Liver (tissue), 9 donors: ENCODE measurements around the gene SUN2. TPM values are rescaled to one million over a fixed set of nuclear protein-coding genes. Genes with fewer than 3 reads are reported as not detected.
A peak's percentile ranks its signal among the peaks of the same experiment; 100 is the strongest.

Source experiments
- DNase-seq: peaks from one replicate; pipeline ENCODE4 v3.0.0-alpha.2; 2017; ENCODE audit warnings: low spot score
- H3K27ac ChIP-seq, 2 donors: one replicate each; pipeline ENCODE4 v1.7.0; 2013; ENCODE audit warnings: inconsistent platforms in 2 of 2, low read length in 2 of 2, control low read depth in 1 of 2, low read depth in 1 of 2, mild to moderate bottlenecking in 1 of 2
- H3K27me3 ChIP-seq, 4 donors: one replicate each; pipeline versions ENCODE4 v1.6.1 to v1.7.0; 2013; ENCODE audit warnings: low read length in 3 of 4, inconsistent platforms in 1 of 4, mild to moderate bottlenecking in 1 of 4, moderate library complexity in 1 of 4; ENCODE audit not compliant: control insufficient read depth in 4 of 4, insufficient read depth in 4 of 4
- H3K36me3 ChIP-seq, 4 donors: one replicate each; pipeline versions ENCODE4 v1.6.1 to v1.7.0; 2013; ENCODE audit warnings: low read length in 3 of 4, mild to moderate bottlenecking in 3 of 4, low read depth in 1 of 4, moderate library complexity in 1 of 4; ENCODE audit not compliant: control insufficient read depth in 4 of 4, insufficient read depth in 3 of 4
- H3K4me1 ChIP-seq, 4 donors: one replicate each; pipeline versions ENCODE4 v1.6.1 to v1.7.0; 2013; ENCODE audit warnings: low read length in 3 of 4, mild to moderate bottlenecking in 3 of 4, moderate library complexity in 1 of 4; ENCODE audit not compliant: control insufficient read depth in 4 of 4, insufficient read depth in 4 of 4
- H3K4me3 ChIP-seq, 3 donors: one replicate each; pipeline versions ENCODE4 v1.6.1 to v1.7.0; 2013; ENCODE audit warnings: low read length in 3 of 3, control low read depth in 1 of 3, low read depth in 1 of 3, mild to moderate bottlenecking in 1 of 3
- H3K9ac ChIP-seq, 2 donors: one replicate each; pipeline ENCODE4 v1.7.0; 2013; ENCODE audit warnings: low read length in 2 of 2, mild to moderate bottlenecking in 2 of 2, moderate library complexity in 2 of 2, control low read depth in 1 of 2, low read depth in 1 of 2
- H3K9me3 ChIP-seq, 4 donors: one replicate each; pipeline versions ENCODE4 v1.6.1 to v1.7.0; 2013; ENCODE audit warnings: low read length in 3 of 4; ENCODE audit not compliant: control insufficient read depth in 4 of 4
- ATF3 ChIP-seq: IDR thresholded peaks from 2 replicates; pipeline ENCODE4 v1.6.1; 2016; ENCODE audit warnings: antibody characterized with exemption
- CTCF ChIP-seq: fragments of 150-350 bp; IDR thresholded peaks from 2 replicates; pipeline ENCODE4 v1.5.1; 2017; ENCODE audit warnings: improper control_type of control experiment, low read depth, low read length; ENCODE audit not compliant: missing input control
- EGR1 ChIP-seq, 2 donors: IDR thresholded peaks; 2 replicates each; pipeline ENCODE4 v1.6.1; 2016 to 2018; ENCODE audit warnings: antibody characterized with exemption in 2 of 2, low read depth in 2 of 2
- FOXA1 ChIP-seq: IDR thresholded peaks from 2 replicates; pipeline ENCODE4 v1.6.1; 2016; ENCODE audit warnings: antibody characterized with exemption
- FOXA2 ChIP-seq: IDR thresholded peaks from 2 replicates; pipeline ENCODE4 v1.6.1; 2016; ENCODE audit warnings: antibody characterized with exemption
- GABPA ChIP-seq, 2 donors: IDR thresholded peaks in 1 of 2; conservative IDR thresholded peaks in 1 of 2; 2 replicates each; pipeline ENCODE4 v1.6.1; 2016; ENCODE audit warnings: antibody characterized with exemption in 2 of 2, mild to moderate bottlenecking in 1 of 2, moderate library complexity in 1 of 2
- HNF4A ChIP-seq, 2 donors: conservative IDR thresholded peaks; 2 replicates each; pipeline ENCODE4 v1.6.1; 2016; ENCODE audit warnings: antibody characterized with exemption in 2 of 2, mild to moderate bottlenecking in 2 of 2
- HNF4G ChIP-seq: IDR thresholded peaks from 2 replicates; pipeline ENCODE4 v1.6.1; 2016; ENCODE audit warnings: antibody characterized with exemption
- JUND ChIP-seq, 2 donors: IDR thresholded peaks; 2 replicates each; pipeline ENCODE4 v1.6.1; 2016; ENCODE audit warnings: antibody characterized with exemption in 2 of 2
- MAX ChIP-seq: IDR thresholded peaks from 2 replicates; pipeline ENCODE4 v1.6.1; 2016; ENCODE audit warnings: antibody characterized with exemption
- NR2F2 ChIP-seq: IDR thresholded peaks from 2 replicates; pipeline ENCODE4 v1.6.1; 2016; ENCODE audit warnings: antibody characterized with exemption
- RAD21 ChIP-seq, 2 donors: IDR thresholded peaks; 2 replicates each; pipeline ENCODE4 v1.6.1; 2016; ENCODE audit warnings: antibody characterized with exemption in 2 of 2, mild to moderate bottlenecking in 2 of 2
- REST ChIP-seq: IDR thresholded peaks from 2 replicates; pipeline ENCODE4 v1.6.1; 2016; ENCODE audit warnings: antibody characterized with exemption, mild to moderate bottlenecking
- RXRA ChIP-seq, 2 donors: IDR thresholded peaks; 2 replicates each; pipeline ENCODE4 v1.6.1; 2017 to 2018; ENCODE audit warnings: antibody characterized with exemption in 2 of 2, mild to moderate bottlenecking in 1 of 2
- SP1 ChIP-seq: IDR thresholded peaks from 2 replicates; pipeline ENCODE4 v1.6.1; 2018; ENCODE audit warnings: antibody characterized with exemption, mild to moderate bottlenecking
- TAF1 ChIP-seq: conservative IDR thresholded peaks from 2 replicates; pipeline ENCODE4 v1.6.1; 2016; ENCODE audit warnings: antibody characterized with exemption, mild to moderate bottlenecking
- YY1 ChIP-seq: IDR thresholded peaks from 2 replicates; pipeline ENCODE4 v1.6.1; 2016; ENCODE audit warnings: antibody characterized with exemption, mild to moderate bottlenecking
- ZBTB33 ChIP-seq: IDR thresholded peaks from 2 replicates; pipeline ENCODE4 v1.6.1; 2016; ENCODE audit warnings: antibody characterized with exemption
- whole genome bisulfite sequencing: extraction: QIAGEN DNeasy Blood & Tissue Kit; methylation state at CpG from one replicate; pipeline ENCODE4 v1.1.7; 2013; 5-methylcytosine and 5-hydroxymethylcytosine counted together
- polyA plus RNA-seq, 2 donors: library from polyadenylated mRNA; stranded (reverse) in 1 of 2; unstranded in 1 of 2; fragments of 200-250 nt in 1 of 2; fragments of >200 nt in 1 of 2; fragmentation: Nextera tagmentation in 1 of 2; extraction: Ambion mirVana in 1 of 2; gene quantifications; one replicate each; pipeline versions ENCODE4 v1.2.1 to v1.2.3, GENCODE V29; 2013 to 2015
- total RNA-seq, 2 donors: library from RNA; depleted of rRNA; stranded (reverse); fragments of >200 nt; gene quantifications; one replicate each; pipeline ENCODE4 v1.2.3, GENCODE V29; 2014
- donor health status: healthy.
- donor health status: healthy.
- donor health status: healthy.
- donor health status: healthy.
- donor health status: healthy.

SUN2 gene
- total and polyA plus RNA-seq, 4 donors: 13.1 to 170 (median 81.5) TPM

GRCh38 chr22:38699143-38699542 lies 56.7 kb downstream of the SUN2 start (continued):
- TF ChIP-seq GABPA (IDR thresholded peaks at IDR 0.05 in 1 of 2, conservative IDR thresholded peaks at IDR 0.05 in 1 of 2) (no peak), YY1 (no peak)

- peak overlapping the region in 1 of 2 donors; percentile 98 for H3K27ac ChIP-seq
- WGBS: 93% methylated on average over 13 of the region's 13 CpGs
- peak overlapping the region in 1 of 2 donors; percentile 89 for H3K9ac ChIP-seq
- no peak for TF ChIP-seq CTCF
- no peak for TF ChIP-seq NR2F2
- TF ChIP-seq MAX: no peak
- TF ChIP-seq REST: no peak
- TF ChIP-seq TAF1: no peak
- TF ChIP-seq JUND (IDR thresholded peaks at IDR 0.05): no peak
- no peak for TF ChIP-seq ATF3
- no peak for TF ChIP-seq SP1
- no peak for TF ChIP-seq GABPA (IDR thresholded peaks at IDR 0.05 in 1 of 2, conservative IDR thresholded peaks at IDR 0.05 in 1 of 2)
- no peak for TF ChIP-seq YY1
- no peak for TF ChIP-seq FOXA1
- no peaks in the 10 kb centered on the region for H3K27me3 ChIP-seq
- no peaks in the 10 kb centered on the region for H3K36me3 ChIP-seq
- H3K4me1 ChIP-seq: peaks cover 8 to 37% (median 29%) of the 10 kb centered on the region in 4 donors
- DNase-seq: no peak
- H3K9me3 ChIP-seq: no peaks in the 10 kb centered on the region
- H3K4me3 ChIP-seq: no peak overlapping the region
These were observed 57.2 kb downstream of the SUN2 start for GRCh38 chr22:38698407-38699094.

- Histone ChIP-seq H3K9ac (no peak overlapping the region), H3K27ac (peak overlapping the region; percentile 15 to 43), H3K9me3 (no peaks in the 10 kb centered on the region), H3K27me3 (no peaks in the 10 kb centered on the region), H3K36me3 (no peaks in the 10 kb centered on the region), H3K4me3 (no peak overlapping the region), H3K4me1 (peaks cover 8 to 37% (median 29%) of the 10 kb centered on the region in 4 donors)
- peak; percentile 63 for DNase-seq
- 52% methylated on average over 8 of the region's 8 CpGs for WGBS
- TF ChIP-seq FOXA2: no peak
- TF ChIP-seq RXRA (IDR thresholded peaks at IDR 0.05): peak in 1 of 2 donors; percentile 34
- no peak for TF ChIP-seq CTCF
- peak; percentile 53 for TF ChIP-seq YY1
- TF ChIP-seq HNF4G: no peak
- TF ChIP-seq FOXA1: no peak
- no peak for TF ChIP-seq ATF3
- no peak for TF ChIP-seq GABPA (IDR thresholded peaks at IDR 0.05 in 1 of 2, conservative IDR thresholded peaks at IDR 0.05 in 1 of 2)
- no peak for TF ChIP-seq NR2F2
- no peak for TF ChIP-seq EGR1 (IDR thresholded peaks at IDR 0.05; ENCODE audit: low read depth in 2 of 2)
- peak in 1 of 2 donors; percentile 11 for TF ChIP-seq JUND (IDR thresholded peaks at IDR 0.05)
- TF ChIP-seq ZBTB33: peak; percentile 20
- no peak for TF ChIP-seq RAD21 (IDR thresholded peaks at IDR 0.05)
- TF ChIP-seq HNF4A (conservative IDR thresholded peaks at IDR 0.05): peak in 1 of 2 donors; percentile 10
These were observed 58.2 kb downstream of the SUN2 start for GRCh38 chr22:38697425-38698089.
